GM18907 (cell line): Measurements from ENCODE around the gene GGTA1.
"Not testable (repeated sequence)": the region's sequence is repeated elsewhere in the genome, so short reads cannot be mapped to it uniquely, and the experiment has no call there.

Experiments
- ATAC-seq: cut with Tn5 transposase; IDR thresholded peaks from one replicate; pipeline ENCODE4 v1.9.1; 2021; ENCODE audit warnings: mild to moderate bottlenecking, moderate library complexity; ENCODE audit not compliant: unreplicated experiment

GGTA1 gene

DNA sequence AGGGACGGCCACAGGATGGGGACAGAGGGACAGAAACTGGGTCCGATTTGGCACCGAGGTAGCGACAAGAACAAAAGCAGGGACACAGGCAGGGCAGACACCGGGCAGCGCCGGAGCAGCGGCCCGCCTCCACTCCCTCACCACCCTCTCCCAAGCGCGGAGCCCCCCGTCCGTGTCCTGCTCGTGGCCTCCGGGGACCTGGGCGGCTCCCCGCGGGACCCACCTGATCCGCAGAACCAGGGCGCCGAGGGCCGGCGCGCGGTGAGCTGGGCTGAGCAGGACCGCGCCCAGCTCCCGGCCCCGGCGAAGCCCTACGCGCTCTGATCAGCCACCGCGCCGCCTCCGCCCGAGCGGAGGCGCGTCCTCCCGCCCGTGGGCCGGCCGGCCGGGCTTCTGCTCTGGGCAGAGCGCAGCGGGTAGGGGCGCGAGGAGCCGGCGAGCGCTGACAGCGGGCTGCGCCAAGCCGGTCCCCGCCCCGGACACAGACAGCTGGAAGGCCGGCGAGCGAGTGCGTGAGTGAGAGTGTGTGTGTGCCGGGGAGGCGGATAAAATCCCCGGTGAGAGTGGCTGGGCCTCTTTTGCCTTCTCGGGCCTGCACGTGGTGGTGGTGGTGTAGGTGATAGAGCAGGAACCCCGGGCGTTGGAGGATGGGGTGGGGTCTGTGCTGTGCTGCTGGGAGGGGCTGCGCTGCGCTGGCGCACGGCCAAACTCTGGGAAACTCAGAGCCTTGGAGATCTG, at the start of gene GGTA1:
GGTA1 (minus strand) TSS at position 418 of the 738 bp plus-strand sequence. CDS start 31,922 bp downstream, outside the sequence.
- no peak for ATAC-seq

GRCh38 chr9:121548666-121549065, 49.0 kb upstream of the GGTA1 start:
- no peak for ATAC-seq

DNA sequence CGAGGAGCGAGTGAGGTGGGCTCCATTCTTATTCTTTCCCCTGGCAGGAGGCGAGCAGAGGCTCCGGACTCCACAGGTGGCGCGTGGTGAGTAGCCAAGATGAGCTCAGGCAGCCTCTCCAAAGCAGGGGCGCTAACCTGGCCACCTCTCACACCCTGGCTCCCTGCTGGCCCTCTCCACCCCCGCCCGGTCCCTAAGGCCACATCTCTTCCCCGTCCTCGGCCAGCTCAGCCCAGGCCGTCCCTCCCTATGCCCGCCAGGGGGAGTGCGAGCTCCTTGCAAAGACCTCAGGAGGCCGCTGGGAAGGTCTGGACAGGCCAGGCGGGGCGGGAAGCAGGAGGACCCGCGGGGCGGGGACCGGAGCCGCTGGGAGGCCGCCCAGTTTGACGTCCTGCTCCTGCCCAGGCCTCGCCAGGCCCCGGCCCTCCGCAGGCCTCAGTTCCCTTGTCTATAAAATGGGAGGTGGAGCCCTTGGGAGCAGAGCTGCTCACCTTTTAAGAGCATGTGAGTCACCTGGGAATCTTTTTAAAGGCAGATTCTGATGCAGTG, 46.3 kb upstream of the GGTA1 start:
- peak; percentile 85 for ATAC-seq

DNA sequence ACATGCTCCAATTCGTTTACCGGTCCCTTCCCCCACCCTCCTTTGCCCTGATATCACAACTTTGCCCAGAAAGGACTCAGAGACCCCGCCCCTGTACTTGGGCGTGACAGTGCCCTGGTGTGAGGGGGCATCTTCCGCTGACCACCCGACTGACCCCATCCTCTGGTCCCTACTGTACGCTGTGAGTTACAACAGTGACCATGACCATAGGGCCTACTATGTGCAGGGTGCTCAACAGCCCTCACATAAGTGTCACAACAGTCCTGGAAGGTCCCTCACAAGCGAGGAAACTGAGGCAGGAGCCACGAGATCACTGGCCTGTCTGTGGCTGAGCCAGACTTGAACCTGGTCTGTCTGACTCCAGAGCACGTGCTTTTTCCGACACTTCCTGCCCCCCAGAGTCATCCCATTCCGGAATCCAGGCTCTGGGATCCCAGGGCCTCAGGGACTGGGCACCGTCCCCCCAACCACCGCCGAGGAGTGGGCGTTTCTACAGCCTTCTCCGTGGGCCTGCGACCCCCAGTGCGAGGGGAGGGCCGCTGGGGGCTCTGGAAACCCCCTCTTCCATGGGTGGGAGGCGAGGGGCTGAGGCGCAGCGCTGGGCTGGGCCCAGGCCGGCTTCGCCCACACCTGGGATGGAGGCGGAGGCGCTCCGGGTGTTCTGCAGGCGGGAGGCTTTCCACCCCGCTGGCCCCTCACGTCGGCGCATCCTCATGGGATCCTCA, 45.7 kb upstream of the GGTA1 start:
- no peak for ATAC-seq

DNA sequence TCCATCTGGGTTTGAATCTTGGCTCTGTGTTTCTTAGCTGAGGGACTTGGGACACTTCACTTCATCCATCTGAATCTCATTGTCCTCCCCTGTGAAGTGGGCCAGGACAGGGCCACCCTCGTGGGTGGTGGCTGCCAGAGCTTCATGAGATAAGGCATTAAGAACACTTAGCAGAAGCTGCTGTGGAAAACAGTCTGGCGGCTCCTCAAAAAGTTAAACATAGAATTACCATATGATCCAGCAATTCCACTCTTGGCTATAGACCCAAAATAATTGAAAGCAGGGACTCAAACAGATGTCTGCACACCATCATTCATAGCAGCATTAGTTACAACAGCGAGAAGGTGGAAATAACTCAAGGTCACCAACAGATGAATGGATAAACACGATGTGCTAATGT, 42.4 kb upstream of the GGTA1 start:
- ATAC-seq = no peak

DNA sequence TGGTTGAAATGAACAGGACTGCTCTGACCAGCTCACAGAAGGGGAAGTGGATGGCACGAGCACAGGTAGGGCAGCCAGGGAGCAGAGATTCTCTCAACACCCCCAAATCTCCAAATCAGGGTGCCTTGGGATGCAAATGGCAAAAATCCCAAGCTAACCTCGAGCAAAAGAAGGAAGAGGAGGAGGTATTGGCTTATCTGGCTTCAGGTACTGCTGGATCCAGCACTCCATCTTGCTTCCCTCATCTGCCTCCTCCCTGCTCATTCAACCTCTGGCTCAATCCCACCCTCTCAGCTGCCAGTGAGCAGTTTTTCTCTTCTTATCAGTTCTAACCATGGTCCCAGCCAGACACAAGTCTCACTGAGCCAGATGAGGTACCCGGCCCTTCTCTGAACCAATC, 41.6 kb upstream of the GGTA1 start:
- no peak for ATAC-seq

GRCh38 chr9:121538221-121538620, 38.6 kb upstream of the GGTA1 start:
- no peak for ATAC-seq

DNA sequence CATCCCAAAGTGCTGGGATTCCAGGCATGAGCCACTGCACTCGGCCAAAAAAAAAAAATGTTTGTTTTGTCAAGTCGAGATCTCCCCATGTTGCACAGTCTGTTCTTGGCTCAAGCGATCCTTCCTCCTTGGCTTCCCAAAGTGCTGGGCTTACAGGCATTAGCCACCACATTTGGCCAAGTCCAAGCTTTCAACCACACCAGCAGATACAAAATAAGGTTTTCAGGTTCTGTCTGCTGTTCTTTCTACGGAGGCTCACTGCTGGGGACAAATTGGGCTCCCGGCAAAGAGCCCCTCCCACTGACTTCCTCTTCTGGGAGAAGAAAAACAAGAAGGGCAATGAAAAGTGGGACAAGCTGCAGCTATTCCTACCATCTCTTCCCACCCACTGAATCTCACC, 37.6 kb upstream of the GGTA1 start:
- no peak for ATAC-seq

DNA sequence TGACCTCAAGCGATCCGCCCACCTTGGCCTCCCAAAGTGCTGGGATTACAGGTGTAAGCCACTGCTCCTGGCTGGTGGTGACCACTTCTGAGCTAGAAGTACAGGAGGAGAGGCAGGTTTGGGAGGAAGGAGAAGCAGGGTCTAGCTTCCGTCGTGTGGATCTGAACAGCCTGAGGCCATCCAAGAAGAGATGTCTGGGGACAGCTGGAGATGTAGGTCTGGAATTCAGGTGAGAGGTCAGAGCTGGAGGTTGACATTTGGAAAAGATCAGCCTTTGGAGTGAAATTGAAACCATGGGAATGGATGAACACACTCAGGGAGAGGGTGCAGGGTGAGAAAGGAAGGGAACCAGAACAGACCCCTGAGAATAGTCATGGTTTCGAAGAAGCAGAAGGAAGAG, 33.2 kb upstream of the GGTA1 start:
- no peak for ATAC-seq

GRCh38 chr9:121529237-121529987, 29.8 kb upstream of the GGTA1 start:
- ATAC-seq = no peak

DNA sequence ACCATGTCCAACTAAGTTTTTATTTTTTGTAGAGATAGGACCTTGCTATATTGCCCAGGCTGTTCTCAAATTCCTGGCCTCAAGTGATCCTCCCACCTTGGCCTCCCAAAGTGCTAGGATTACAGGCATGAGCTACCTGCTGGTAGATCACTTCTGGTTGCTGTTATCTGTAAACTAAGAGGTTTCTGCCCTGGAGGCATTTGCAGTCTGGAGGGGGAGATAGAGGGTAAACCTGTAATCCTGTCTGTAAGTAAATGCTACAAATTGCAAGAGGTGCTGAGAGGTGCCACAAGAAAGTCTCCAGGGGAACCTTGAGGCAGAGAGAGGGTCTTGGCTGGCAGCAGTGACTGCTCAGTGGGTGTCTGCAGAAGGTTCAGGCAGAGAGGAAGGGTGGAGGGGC, 29.0 kb upstream of the GGTA1 start:
- no peak for ATAC-seq

DNA sequence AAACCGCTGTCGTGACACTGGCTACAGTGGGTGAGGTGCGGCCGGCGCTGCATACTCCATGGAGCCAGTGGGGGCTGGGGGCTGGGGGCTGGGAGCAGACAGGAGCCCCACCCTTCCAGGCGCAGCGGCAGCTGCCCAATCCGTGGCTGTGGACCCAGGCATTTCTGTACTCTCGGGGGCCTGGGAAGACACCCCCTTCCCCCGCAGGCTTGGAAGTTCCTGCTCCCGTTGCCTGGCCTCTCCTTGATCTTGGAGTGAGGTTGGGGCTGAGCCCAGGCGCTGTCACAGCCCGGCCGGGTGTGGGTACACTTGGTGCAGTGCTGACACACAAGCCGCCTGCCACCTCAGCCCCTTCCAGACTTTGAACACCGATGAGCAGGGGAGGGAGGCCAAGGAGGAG, 27.7 kb upstream of the GGTA1 start:
- no peak for ATAC-seq

DNA sequence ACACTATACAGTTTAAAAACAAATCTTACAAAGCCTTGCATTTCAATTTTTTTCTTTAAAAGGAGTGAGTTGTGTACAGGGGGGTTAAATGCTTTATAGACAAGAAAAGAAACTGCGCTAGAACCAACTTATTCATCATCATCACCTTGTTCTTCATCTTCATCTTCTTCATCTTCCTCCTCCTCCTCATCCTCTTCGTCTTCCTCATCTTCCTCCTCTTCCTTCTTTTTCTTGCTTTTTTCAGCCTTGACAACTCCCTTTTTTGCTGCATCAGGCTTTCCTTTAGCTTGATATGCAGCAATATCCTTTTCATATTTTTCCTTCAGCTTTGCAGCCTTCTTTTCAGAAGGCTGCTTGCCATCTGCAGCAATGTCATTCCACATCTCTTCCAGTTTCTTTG, 20.0 kb upstream of the GGTA1 start:
- ATAC-seq = not testable (repeated sequence)

GRCh38 chr9:121518634-121519033, 19.0 kb upstream of the GGTA1 start:
- no peak for ATAC-seq

DNA sequence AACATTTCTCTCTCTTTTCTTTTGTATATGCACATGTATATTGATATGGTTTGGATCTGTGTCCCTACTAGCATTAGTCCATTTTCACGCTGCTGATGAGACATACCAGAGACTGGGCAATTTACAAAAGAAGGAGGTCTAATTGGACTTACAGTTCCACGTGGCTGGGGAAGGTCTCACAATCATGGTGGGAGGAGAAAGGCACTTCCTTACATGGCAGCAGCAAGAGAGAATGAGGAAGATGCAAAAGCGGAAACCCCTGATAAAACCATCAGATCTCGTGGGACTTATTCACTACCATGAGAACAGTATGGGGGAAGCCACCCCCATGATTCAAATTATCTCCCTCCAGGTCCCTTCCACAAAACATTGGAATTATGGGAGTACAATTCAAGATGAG, 13.5 kb upstream of the GGTA1 start:
- ATAC-seq = not testable (repeated sequence)

DNA sequence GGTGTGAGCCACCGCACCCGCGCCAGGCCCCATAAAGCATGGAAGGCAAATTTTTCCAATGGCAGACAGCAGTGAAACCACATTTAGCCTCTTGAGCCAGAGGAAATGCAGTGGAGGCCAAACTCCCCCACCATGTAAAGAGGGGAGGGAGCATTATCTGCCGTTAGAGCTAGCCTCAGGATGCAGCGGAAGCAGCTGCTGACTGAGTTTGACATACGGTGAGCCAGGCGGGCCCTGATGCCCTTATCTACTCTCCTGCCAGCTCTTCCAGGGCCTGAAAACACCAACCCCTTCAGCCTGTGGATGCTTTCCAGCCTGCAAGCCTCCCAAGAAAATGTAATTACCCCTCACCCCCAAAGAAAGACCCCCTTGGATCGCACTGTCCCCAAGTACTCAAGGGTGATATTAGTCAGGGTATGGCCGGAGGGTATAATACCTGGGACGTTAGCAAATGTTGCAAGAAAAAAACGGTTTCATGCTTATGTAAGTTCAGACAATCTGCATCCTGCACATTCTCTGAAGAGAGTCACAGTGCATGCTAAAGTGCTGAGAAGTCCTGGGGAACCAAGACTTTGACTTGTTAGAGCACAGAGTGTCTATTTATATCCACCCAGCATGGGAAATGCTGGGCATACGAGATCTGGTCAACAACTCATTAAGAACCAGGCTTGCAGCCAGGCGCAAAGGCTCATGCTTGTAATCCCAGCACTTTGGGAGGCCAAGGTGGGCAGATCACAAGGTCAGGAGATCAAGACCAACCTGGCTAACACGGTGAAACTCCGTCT, 11.3 kb upstream of the GGTA1 start:
- no peak for ATAC-seq

GRCh38 chr9:121509180-121509579, 9.5 kb upstream of the GGTA1 start:
- ATAC-seq = no peak

DNA sequence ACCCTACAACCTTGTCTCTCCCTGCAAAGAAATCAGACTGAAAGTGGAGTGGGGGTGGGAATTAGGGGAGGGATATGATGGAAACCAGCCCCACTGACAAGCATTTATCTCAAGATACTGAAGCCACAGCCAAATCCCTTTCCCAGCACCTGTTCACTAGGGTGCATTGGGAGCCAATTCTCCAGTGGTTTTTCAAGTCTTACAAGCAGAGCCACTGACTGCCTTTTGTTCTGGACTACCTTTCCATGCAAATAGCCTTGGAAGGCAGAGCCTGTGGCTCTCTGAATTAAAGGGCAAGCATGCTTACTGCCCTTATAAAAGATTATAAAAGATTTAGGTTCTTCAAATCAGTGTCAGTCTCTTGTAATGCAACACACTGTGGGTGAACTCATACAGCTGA, 8.8 kb upstream of the GGTA1 start:
- ATAC-seq = no peak

GRCh38 chr9:121505903-121506735, 6.5 kb upstream of the GGTA1 start:
- ATAC-seq = no peak

DNA sequence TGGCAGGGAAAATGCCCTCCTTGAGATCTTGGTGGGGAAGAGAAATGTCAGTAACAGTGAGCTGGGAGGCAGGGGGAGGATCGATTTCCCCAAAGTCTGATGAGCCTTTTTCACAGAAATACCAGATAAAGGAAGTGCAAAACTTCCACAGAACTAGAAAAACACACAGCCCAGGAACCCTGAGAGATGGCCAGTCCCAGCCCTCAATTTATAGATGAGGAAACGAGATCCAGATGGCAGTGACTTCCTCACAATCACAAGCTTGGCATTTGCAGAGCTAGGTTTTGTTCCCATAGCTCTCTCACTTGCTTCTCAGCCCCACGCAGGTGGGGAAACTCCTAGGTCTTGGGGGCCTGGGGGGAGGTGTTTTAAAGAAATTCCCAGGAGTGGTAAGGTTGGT, 3.8 kb upstream of the GGTA1 start:
- no peak for ATAC-seq
